CD4-positive, alpha-beta T cell treated with Interleukin-4 for 4 hours (primary cell): ENCODE results near the gene CIB1.
A peak's percentile ranks its signal among the peaks of the same experiment; 100 is the strongest.

Experiments used
- DNase-seq: peaks from one replicate; pipeline ENCODE4 v3.0.0-alpha.2; 2020

The CIB1 gene

GRCh38 chr15:90213818-90214204 lies 19.9 kb downstream of the CIB1 start:
- DNase-seq: no peak

GRCh38 chr15:90213122-90213817 lies 20.5 kb downstream of the CIB1 start:
- no peak for DNase-seq

DNA sequence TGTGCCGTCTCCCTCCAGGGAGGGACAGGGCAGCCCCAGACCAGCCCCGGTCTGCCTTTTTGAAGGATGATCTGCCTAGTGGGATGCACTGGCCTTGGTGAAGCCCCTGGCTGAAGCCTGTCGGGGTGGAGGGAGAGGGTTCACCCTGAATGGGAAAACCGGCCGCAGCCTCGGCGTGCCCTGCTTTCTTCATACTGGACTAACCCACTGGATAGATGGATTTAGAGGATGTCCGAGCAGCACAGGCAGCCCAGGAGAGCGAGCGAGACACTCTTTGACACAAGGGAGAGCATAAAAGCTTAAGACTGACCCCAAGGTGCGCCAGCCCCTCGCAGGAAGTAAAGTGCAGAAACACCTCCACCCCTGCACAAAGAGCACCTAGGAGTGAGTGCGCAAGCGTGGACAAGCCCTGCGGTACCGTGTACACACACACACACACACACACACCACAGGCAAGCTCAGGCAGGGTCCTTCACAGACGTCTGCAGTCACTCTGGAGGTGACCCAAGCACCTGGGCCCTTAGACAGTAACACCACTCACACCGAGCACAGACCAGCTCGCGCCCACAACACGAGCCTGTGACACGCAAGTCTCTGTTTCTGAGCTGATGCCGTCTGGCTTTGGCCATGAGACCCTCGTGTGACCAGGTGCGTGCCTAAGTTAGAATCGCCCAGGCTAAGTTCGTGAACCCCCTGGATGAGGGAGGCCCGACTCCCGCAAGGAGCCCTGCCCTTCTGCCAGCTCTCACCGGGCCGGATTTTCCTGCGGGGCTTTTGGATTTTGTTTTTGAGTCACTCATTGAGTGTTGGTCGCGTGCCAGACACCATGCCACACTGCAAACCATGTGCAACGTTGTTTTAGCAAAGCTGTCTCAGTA lies 21.3 kb downstream of the CIB1 start:
- no peak for DNase-seq

- no peak for DNase-seq
These were observed 22.1 kb downstream of the CIB1 start for GRCh38 chr15:90211440-90212143.

GRCh38 chr15:90211009-90211408 lies 22.7 kb downstream of the CIB1 start:
- DNase-seq: no peak

- DNase-seq: no peak
These were observed 23.1 kb downstream of the CIB1 start for GRCh38 chr15:90210593-90210992.

DNA sequence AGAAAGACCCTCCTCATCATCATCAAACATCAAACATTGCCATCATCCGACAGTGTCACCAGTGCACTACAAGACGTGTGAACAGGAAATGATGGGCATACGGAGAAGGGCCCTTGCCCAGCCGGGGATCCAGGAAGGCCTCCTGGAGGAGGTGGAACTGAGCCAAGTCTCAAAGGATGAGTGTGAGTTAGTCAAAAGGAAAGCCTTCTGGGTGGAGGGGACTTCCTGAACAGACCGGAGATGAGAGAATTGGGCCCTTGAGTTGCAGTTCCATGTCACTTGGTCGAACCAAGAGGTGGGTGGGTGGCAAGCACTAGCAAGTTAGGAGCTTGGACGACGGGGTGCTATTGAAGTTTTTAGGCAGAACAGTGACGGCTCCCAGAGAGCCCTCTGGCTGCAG lies 24.1 kb downstream of the CIB1 start:
- no peak for DNase-seq

GRCh38 chr15:90208356-90208755 lies 25.4 kb downstream of the CIB1 start:
- no peak for DNase-seq

DNA sequence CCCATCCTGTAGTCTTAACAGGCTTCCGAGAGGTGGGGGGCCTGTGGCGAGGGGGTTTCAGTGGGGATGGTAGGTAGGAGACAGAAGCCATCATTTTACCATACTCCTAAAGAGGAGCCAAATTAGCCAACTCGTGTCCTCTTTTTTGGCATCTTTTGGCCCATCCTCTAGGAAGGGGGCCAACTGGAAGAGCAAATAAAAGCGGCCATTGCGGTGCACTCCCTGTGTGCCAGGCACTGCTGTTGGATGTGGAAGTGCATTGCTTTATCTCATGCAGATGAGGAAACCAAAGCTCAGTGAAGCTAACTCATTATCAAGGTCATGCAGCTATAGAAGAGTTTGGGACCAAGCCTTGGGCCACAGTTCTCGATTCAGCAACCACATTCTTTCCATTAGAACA lies 26.5 kb downstream of the CIB1 start:
- DNase-seq: no peak

DNA sequence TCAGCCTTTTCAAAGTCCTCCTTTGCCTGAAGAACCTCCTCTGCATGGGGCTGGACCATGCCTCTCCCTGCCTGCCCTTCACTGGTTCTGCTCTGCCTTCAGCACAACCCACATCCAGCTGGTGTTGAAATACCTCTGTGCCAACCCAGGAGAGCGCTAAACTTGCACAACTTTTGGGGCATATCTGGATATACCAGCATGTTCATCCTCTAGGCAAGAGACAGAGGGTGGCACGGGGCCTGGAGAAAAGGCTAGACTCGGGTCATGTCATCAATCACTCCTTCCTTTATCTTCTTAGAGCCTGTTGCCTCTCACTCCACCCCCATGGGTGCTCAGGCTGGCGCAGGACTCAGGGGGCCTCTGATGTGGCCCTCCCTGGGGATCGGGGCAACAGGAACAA lies 27.9 kb downstream of the CIB1 start:
- no peak for DNase-seq

- no peak for DNase-seq
These were observed 28.5 kb downstream of the CIB1 start for GRCh38 chr15:90205050-90205848.

DNA sequence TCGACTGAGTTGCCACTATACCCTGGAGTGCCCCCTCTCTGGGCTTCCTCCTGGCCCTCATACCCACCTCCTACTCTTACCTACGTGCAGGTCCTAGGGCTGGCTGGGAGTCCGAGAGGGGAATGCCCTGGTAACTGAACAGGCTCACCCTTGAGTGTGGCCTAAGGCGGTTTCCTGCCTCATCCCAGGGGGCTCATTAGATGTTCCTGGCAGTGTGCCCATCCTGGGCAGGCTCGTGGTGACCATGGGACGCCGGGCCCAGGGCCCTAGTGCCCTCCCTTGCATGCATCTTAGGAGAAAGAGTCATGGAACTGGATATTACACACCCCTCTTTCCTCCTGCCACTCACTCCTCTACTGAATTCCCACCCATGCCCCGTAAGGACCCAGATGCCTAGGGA lies 29.8 kb downstream of the CIB1 start:
- DNase-seq: no peak

DNA sequence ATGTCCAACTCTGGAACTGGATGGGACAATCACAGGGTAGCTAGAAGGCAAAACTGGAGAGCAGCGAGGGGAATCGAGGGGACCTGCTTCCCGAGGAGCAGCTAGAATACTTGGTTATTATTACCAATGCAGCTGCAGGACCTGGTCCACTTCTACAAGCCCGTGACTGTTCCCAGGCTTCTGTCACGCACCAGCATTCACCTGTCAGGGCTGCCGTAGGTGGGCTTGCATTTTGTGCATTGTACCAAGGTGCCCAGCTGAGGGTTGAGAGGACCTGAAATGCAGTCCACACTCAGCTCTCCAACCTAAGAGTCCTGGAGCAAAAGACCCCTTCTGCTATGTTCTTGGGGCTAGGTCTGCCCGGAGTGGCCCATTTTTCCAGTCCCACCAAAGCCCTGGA lies 30.3 kb downstream of the CIB1 start:
- no peak for DNase-seq

DNA sequence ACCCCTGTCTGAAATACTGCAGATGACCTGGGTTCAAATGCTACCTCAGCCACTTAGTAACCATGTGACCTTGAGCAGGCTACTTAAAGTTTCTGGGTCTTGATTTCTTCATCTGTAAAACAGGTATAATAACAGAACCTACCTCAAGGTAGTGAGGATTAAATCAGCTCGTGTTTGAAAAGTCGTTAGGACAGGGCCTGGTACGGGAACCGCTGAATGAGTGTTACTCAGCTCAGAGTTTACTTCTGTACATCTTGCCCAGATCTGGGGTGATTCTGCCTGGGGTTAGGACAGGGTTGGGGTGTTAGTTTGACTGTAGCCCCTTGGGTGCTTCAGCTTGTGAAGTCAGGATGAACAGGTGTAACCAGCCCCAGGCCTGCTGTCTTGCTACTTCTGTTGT lies 30.8 kb downstream of the CIB1 start:
- DNase-seq: no peak

DNA sequence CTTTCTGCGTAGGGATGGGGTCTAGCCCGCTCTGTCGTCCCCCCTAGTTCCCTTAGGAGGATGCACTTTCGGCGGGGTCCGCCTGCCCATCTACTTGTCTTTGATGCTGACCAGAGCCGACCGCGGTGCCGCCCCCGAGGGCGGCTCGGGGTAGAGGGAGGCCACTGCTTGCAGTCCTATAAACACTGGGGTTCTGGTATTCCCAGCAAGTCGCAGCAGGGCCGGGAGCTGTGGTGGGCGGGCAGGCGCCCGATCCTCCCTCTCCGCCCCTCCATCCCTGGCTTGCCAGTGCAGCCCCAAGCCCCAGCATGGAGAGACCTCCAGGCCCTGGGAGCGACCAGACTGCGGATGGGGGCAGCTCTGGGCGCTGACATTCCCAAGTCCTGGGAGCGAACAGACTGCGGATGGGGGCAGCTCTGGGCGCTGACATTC lies 31.8 kb downstream of the CIB1 start:
- no peak for DNase-seq

GRCh38 chr15:90201130-90201943 lies 32.4 kb downstream of the CIB1 start, which contains the start of gene SEMA4B:
Gene SEMA4B, plus strand, starts transcription at chr15:90201330. Its CDS starts 249 bp downstream, at chr15:90201579.
- peak; percentile 46 for DNase-seq

DNA sequence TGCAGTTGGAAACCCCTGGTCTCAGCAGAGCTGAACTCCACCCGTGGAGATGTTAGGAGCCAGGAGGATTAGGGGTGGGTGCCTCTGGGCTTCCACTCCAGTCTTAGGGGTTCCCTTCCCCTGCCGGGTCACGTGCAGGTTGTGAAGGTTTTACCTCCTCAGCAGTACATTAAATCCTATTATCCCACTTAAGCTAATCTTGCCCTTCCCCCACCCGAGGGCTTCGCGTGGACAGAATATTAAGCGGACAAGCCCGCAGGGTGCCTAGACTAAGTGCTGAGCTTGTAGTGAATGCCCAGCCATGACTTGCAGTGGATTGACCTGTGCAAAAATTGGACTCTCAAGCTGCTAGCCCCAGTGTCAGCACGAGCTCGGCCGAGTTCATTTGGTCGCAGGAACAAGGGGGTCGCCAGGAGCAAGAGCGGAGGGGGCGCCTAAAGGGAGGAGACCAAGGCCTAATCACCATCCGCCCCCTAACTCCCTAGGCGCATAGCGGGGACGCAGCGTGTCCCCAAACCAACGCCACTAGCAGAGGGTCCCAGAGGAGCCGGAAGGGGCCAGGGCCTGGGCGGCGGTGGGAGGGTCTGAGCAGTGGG lies 33.1 kb downstream of the CIB1 start:
- DNase-seq: no peak

DNA sequence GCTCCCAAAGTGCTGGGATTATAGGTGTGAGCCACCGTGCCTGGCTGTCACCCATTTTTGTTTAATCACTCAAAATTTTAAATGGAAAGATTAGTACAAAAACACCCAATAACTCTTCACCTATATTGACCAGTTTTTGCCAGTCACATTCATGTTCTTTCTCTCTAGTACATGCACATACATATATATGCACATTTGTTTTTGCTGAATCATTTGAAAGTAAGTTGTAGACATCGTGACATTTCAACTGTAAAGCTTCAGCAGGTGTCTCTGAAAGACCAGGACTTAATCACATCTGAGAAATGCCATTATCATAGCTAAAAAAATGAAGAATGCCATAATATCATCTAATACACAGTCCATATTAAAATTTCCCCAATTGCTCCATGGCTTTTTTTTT lies 39.1 kb downstream of the CIB1 start:
- no peak for DNase-seq

DNA sequence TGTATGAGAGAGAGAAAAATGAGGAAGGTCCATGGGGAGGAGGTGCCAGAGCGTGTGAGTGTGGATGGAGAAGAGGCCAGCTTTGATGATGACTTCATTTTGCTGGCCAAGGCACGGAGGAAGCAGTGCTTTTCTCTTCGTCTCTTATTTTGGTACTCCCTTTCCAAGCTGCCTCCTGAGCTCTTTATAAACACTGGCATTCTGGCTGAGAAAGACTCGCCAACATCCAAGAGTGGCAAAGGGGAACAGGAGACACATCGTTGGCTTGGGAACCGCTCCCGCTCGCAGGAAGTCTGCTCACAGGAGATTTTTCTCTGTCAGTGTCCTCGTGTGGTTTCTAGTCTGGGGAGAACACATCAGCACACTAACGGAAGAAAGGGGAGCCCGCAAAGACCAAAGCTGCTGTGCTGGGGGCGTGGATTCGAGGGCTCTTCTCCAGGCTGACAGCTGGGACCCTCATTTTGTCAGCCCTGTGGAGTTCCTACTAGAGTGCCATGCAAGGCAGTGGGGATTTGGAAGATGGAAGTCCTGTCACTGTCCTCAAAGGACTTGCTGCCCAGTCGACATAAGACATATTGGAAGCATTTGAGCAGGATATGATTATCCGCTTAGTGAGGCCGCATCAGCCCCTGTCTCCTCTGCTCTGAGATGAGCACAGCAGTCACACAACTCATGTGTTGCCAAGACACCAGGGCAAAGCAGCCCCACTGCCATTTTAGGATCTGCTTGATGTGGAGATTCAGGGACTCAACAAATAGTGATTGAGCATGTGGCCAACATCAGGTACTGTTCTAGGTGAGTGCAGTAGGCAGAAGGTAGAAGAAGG lies 40.6 kb downstream of the CIB1 start:
- DNase-seq: no peak

DNA sequence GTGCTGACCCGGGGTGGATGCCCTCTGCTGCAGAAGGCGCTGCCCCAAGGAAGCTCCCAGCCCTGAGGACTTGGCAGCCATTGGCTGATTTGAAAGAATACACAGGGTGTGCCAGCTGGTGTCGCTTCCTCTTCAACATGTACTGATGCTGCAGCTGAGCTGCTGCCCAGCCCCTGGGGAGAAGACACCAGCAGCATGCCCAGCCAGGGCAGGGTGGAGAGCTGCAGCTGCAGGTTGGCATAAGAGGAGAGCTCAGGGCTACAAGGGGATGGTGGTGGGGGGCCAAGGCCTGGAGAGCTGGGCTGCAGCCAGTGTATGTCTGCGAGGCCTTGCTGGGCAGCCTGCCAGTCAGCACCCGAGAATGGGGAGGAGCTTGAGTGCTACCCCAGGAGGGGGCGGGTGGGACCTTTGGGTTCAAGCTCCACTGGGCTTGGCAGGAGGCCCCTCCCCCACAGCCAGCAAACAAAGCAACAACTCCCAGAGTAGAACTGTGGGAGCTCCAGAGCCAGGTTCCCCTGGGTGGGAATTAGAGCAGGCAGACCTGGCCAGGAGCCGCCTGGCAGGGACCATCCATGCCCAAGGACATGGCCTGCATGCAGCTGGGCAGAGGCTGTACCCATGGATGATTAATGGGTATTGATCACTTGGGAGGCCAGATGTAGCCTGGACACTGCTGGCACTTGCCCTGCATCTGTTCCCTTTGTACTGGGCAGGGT lies 41.8 kb downstream of the CIB1 start:
- peak; percentile 24 for DNase-seq
